ENCODE measurements around the gene NPBWR2.

Gene NPBWR2

GRCh38 chr20:64113444-64113775 is 6.0 kb upstream of the NPBWR2 start:
- H3K27ac ChIP-seq: no peak overlapping the region
- no peak for TF ChIP-seq ZFX (IDR thresholded peaks at IDR 0.05; ENCODE audit: borderline replicate concordance)
- TF ChIP-seq CTCF (IDR thresholded peaks at IDR 0.05): no peak

- no peak overlapping the region for H3K27ac ChIP-seq
- TF ChIP-seq CTCF (IDR thresholded peaks at IDR 0.05) (no peak), ZFX (IDR thresholded peaks at IDR 0.05; ENCODE audit: borderline replicate concordance) (no peak)
Observed at GRCh38 chr20:64112691-64113443, 5.5 kb upstream of the NPBWR2 start.

GRCh38 chr20:64111841-64112641 is 4.7 kb upstream of the NPBWR2 start:
- H3K27ac ChIP-seq: no peak overlapping the region
- TF ChIP-seq ZFX (IDR thresholded peaks at IDR 0.05; ENCODE audit: borderline replicate concordance): no peak
- TF ChIP-seq CTCF (IDR thresholded peaks at IDR 0.05): no peak

GRCh38 chr20:64110411-64111068 is 3.2 kb upstream of the NPBWR2 start:
- no peak for TF ChIP-seq ZFX (IDR thresholded peaks at IDR 0.05; ENCODE audit: borderline replicate concordance)
- H3K27ac ChIP-seq: no peak overlapping the region

- no peak overlapping the region for H3K27ac ChIP-seq
- TF ChIP-seq ZFX (IDR thresholded peaks at IDR 0.05; ENCODE audit: borderline replicate concordance) (no peak), CTCF (IDR thresholded peaks at IDR 0.05) (no peak)
Observed at GRCh38 chr20:64109831-64110391, 2.5 kb upstream of the NPBWR2 start.

GRCh38 chr20:64108731-64109681 is 1.6 kb upstream of the NPBWR2 start:
- TF ChIP-seq ZFX (IDR thresholded peaks at IDR 0.05; ENCODE audit: borderline replicate concordance) (no peak), CTCF (IDR thresholded peaks at IDR 0.05) (no peak)
- no peak overlapping the region for H3K27ac ChIP-seq

All from 22Rv1 (cell line).